Heart left ventricle (tissue), 16 donors: ENCODE results near the gene MCC. TPM values are rescaled to one million over a fixed set of nuclear protein-coding genes. Genes with fewer than 3 reads are reported as not detected.

Source experiments
- ATAC-seq, 4 donors: fragments of 200-7000 bp; cut with Tn5 transposase; one replicate each; pipeline ENCODE4 v1.9.1; 2020 to 2022; ENCODE audit warnings: moderate library complexity in 4 of 4, mild to moderate bottlenecking in 3 of 4, moderate number of reproducible peaks in 1 of 4
- DNase-seq, 5 donors: peaks; one replicate each; pipeline ENCODE4 v3.0.0-alpha.2; 2020
- H3K27ac ChIP-seq, 12 donors: fragments of 200-600 bp; sonication (generic) in 4 of 12; one replicate each; pipeline versions ENCODE4 v1.5.0 to v1.8.0; 2016 to 2022; ENCODE audit warnings: mild to moderate bottlenecking in 2 of 12
- H3K27me3 ChIP-seq, 9 donors: fragments of 200-600 bp; sonication (generic) in 2 of 9; one replicate each; pipeline versions ENCODE4 v1.5.1 to v1.8.0; 2016 to 2022; ENCODE audit warnings: mild to moderate bottlenecking in 3 of 9
- H3K36me3 ChIP-seq, 9 donors: fragments of 200-600 bp; sonication (generic) in 2 of 9; one replicate each; pipeline versions ENCODE4 v1.5.0 to v1.8.0; 2018 to 2022; ENCODE audit warnings: mild to moderate bottlenecking in 2 of 9
- H3K4me1 ChIP-seq, 12 donors: fragments of 200-600 bp; sonication (generic) in 4 of 12; one replicate each; pipeline versions ENCODE4 v1.5.0 to v1.8.0; 2016 to 2022; ENCODE audit warnings: mild to moderate bottlenecking in 3 of 12
- H3K4me3 ChIP-seq, 12 donors: fragments of 200-600 bp; sonication (generic) in 4 of 12; one replicate each; pipeline versions ENCODE4 v1.5.0 to v1.8.0; 2017 to 2022; ENCODE audit warnings: mild to moderate bottlenecking in 9 of 12, moderate library complexity in 4 of 12
- H3K9me3 ChIP-seq, 12 donors: fragments of 200-600 bp; sonication (generic) in 4 of 12; one replicate each; pipeline versions ENCODE4 v1.5.0 to v1.8.0; 2016 to 2022; ENCODE audit warnings: mild to moderate bottlenecking in 1 of 12
- POLR2A ChIP-seq, 2 donors: fragments of 450-650 bp; IDR thresholded peaks; one replicate each; pipeline ENCODE4 v1.6.1; 2017; ENCODE audit warnings: antibody characterized with exemption in 2 of 2, mild to moderate bottlenecking in 2 of 2, moderate library complexity in 2 of 2
- WGBS, 4 donors: extraction: QIAGEN DNeasy Blood & Tissue Kit in 2 of 4; methylation state at CpG; one replicate each; pipeline versions ENCODE4 v1.1.5 to v1.1.7; 2013 to 2018; 5-methylcytosine and 5-hydroxymethylcytosine counted together
- intact Hi-C, 10 donors: fragments of 100-400 bp; cut with DNase I; formaldehyde crosslinking; loops; one replicate each; pipeline versions ENCODE4 v1.11.1 to v1.14.2; 2022
- polyA plus RNA-seq, 2 donors: library from polyadenylated mRNA; stranded (reverse); fragments of 200-250 nt; gene quantifications; one replicate each; pipeline ENCODE4 v1.2.3, GENCODE V29; 2013
- total RNA-seq, 9 donors: library from RNA; depleted of rRNA in 2 of 9; stranded (reverse); fragments of >200 nt in 2 of 9; fragmentation: NEBNext Ultra II Directional in 3 of 9; extraction: Animal tissue kit (Norgen Biotek cat#: 25700) in 3 of 9; gene quantifications; one replicate each; pipeline versions ENCODE4 v1.1.0 to v1.2.4, GENCODE V29; 2016 to 2023
- TF ChIP-seq, protein P1 (sequence below), 12 donors: fragments of 200-600 bp; sonication (generic) in 4 of 12; IDR thresholded peaks; one replicate each; pipeline versions ENCODE4 v1.5.0 to v1.8.0; 2018 to 2022; ENCODE audit warnings: antibody characterized with exemption in 12 of 12, mild to moderate bottlenecking in 5 of 12
- donor health status: ischemic (EF 13 %, LVEDD 7.1; RV severe dilation, severe dysfunction).
- donor health status: healthy with polysubstance abuse.
- donor health status: DM: no; HTN: yes; CAD: no.
- donor health status: DM: no; HTN: no; CAD: no.
- donor health status: ischemic (EF 25% LVEDD 6.9; RV normal size, moderate dysfunction).
- donor health status: ischemic (EF 25% LVEDD 5.7; RV mildly dilated, moderate dysfunction).
- donor health status: healthy.
- donor health status: DM: yes; HTN: yes; CAD: no.
- donor health status: ischemic (EF 35%, LVEDD 5.7; RV mildly dilated, moderate dysfunction).
- donor health status: nonischemic (EF 11% LVEDD 7.7; RV severe dilation, severe dysfunction).
- donor health status: DM: yes; HTN: yes; CAD: no.
- donor health status: PGD.
- donor health status: ischemic (EF 29% LVEDD 5.4; RV normal size, mild dysfunction).
- donor health status: nonischemic (EF 23%, LVEDD 6.1; RV moderate dilation, normal function).

Gene MCC
- total and polyA plus RNA-seq, 11 donors: 6.1 to 33.8 (median 24.3) TPM

DNA sequence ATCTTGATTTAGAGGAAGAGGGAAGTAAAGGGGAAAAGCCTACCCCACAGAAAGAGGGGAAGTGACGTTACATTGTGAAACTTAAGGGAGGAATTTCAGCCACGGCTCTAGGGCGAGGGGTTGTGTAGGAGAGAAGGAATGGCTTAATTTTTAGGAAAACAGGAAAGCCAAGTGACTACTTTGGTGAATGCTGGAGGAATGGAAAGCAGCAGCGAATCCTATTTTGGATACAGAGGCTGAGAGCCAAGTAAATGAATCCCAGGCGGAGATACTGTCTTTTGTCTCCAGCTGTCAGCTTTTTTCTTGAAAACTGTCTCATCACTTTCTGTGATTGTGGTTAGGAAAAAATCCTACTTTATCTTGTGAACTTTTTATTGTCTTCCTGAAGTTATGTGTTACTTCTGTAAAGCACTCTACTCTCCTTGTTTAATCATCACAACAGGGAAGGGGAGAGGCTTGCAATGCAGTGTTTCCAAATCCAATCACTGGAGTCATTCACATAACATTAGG lies 241.8 kb downstream of the MCC start:
- 25 to 39% (median 38%) methylated on average over 5 of the region's 5 CpGs for WGBS, 4 donors
- TF ChIP-seq POLR2A (IDR thresholded peaks at IDR 0.05): no peak
- TF ChIP-seq, protein P1, sequence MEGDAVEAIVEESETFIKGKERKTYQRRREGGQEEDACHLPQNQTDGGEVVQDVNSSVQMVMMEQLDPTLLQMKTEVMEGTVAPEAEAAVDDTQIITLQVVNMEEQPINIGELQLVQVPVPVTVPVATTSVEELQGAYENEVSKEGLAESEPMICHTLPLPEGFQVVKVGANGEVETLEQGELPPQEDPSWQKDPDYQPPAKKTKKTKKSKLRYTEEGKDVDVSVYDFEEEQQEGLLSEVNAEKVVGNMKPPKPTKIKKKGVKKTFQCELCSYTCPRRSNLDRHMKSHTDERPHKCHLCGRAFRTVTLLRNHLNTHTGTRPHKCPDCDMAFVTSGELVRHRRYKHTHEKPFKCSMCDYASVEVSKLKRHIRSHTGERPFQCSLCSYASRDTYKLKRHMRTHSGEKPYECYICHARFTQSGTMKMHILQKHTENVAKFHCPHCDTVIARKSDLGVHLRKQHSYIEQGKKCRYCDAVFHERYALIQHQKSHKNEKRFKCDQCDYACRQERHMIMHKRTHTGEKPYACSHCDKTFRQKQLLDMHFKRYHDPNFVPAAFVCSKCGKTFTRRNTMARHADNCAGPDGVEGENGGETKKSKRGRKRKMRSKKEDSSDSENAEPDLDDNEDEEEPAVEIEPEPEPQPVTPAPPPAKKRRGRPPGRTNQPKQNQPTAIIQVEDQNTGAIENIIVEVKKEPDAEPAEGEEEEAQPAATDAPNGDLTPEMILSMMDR (IDR thresholded peaks at IDR 0.05): no peak
- Histone ChIP-seq H3K27me3 (no peaks in the 10 kb centered on the region), H3K27ac (peak overlapping the region; percentile 1 to 78 (median 66)), H3K36me3 (no peaks in the 10 kb centered on the region), H3K9me3 (no peaks in the 10 kb centered on the region), H3K4me3 (peak overlapping the region in 7 of 12 donors; percentile 2 to 36 (median 20)), H3K4me1 (peaks cover 13 to 88% (median 57%) of the 10 kb centered on the region in 12 donors)
- DNase-seq (peak in 2 of 5 donors; percentile 26 to 35), ATAC-seq (peak; percentile 28 to 60 (median 53))
- intact Hi-C loops: loop anchor here in 4 of 10 donors (5.0 to 10.0 kb wide), 3 partner anchors 39 to 48 kb away; no protein-coding TSS in a partner anchor

- DNase-seq: no peak
- peak overlapping the region in 5 of 12 donors; percentile 3 to 36 (median 21) for H3K4me3 ChIP-seq
- H3K36me3 ChIP-seq: no peaks in the 10 kb centered on the region
- WGBS, 4 donors: 37 to 54% (median 47%) methylated on average over 2 of the region's 2 CpGs
- H3K27me3 ChIP-seq: no peaks in the 10 kb centered on the region
- TF ChIP-seq POLR2A (IDR thresholded peaks at IDR 0.05): no peak
- TF ChIP-seq, protein P1 (IDR thresholded peaks at IDR 0.05): no peak
- H3K4me1 ChIP-seq: peaks cover 8 to 80% (median 49%) of the 10 kb centered on the region in 12 donors
- ATAC-seq: no peak
- no peaks in the 10 kb centered on the region for H3K9me3 ChIP-seq
- intact Hi-C loops: loop anchor here in 4 of 10 donors (5.0 to 10.0 kb wide), 3 partner anchors 38 to 49 kb away; no protein-coding TSS in a partner anchor
- H3K27ac ChIP-seq: peak overlapping the region; percentile 1 to 78 (median 66)
These were observed 242.6 kb downstream of the MCC start for GRCh38 chr5:113245427-113246225.

GRCh38 chr5:113244966-113245365 lies 243.3 kb downstream of the MCC start:
- no peak overlapping the region for H3K4me3 ChIP-seq
- H3K4me1 ChIP-seq: peaks cover 4 to 74% (median 42%) of the 10 kb centered on the region in 12 donors
- DNase-seq (no peak), ATAC-seq (no peak)
- 66 to 79% (median 71%) methylated on average over 9 of the region's 9 CpGs for WGBS, 4 donors
- H3K27ac ChIP-seq: peak overlapping the region in 5 of 12 donors; percentile 21 to 78 (median 66)
- intact Hi-C loops: loop anchor here in 4 of 10 donors (5.0 to 10.0 kb wide), 3 partner anchors 38 to 50 kb away; no protein-coding TSS in a partner anchor
- H3K9me3 ChIP-seq: no peaks in the 10 kb centered on the region
- no peaks in the 10 kb centered on the region for H3K36me3 ChIP-seq
- TF ChIP-seq, protein P1 (IDR thresholded peaks at IDR 0.05): no peak
- TF ChIP-seq POLR2A (IDR thresholded peaks at IDR 0.05): no peak
- no peaks in the 10 kb centered on the region for H3K27me3 ChIP-seq

DNA sequence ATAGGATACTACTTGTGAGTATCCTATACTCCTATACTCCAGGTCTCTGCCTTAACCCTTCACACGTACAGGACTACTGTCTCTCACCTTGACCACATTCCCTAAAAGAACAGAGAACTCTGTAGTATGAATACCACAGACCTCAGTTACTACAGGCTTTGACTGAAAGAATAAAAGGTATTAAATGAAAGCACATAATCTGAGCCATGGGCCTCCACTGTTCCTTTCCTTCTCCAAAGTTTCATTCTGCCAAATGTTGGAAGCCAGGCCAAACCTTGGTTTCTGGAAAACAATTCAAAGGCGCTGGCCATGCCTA lies 244.9 kb downstream of the MCC start:
- H3K27me3 ChIP-seq: no peaks in the 10 kb centered on the region
- TF ChIP-seq, protein P1 (IDR thresholded peaks at IDR 0.05): no peak
- no peak for TF ChIP-seq POLR2A (IDR thresholded peaks at IDR 0.05)
- WGBS, 4 donors: 67 to 97% (median 82%) methylated on average over 2 of the region's 2 CpGs
- ATAC-seq (no peak), DNase-seq (no peak)
- H3K27ac ChIP-seq: no peak overlapping the region
- no peaks in the 10 kb centered on the region for H3K9me3 ChIP-seq
- H3K4me1 ChIP-seq: peaks cover 0 to 64% (median 32%) of the 10 kb centered on the region in 12 donors
- no peak overlapping the region for H3K4me3 ChIP-seq
- no peaks in the 10 kb centered on the region for H3K36me3 ChIP-seq
- intact Hi-C loops: loop anchor here in 1 of 10 donors (10.0 kb wide), 1 partner anchor 51 kb away; no protein-coding TSS in a partner anchor
